ENCODE measurements around the gene TMEM209.

- TF ChIP-seq CTCF (IDR thresholded peaks at IDR 0.05; ENCODE audit: insufficient read depth, low read length, poor library complexity, severe bottlenecking) (no peak), EZH2phosphoT487 (conservative IDR thresholded peaks at IDR 0.05; ENCODE audit: low read length) (no peak)
These were observed 52.6 kb downstream of the TMEM209 start for GRCh38 chr7:130152493-130153210.

Measured in SU-DHL-6 (cell line).